HG03575 (cell line): ENCODE results near the gene HSFX2.
"Not testable (repeated sequence)": the region's sequence is repeated elsewhere in the genome, so short reads cannot be mapped to it uniquely, and the experiment has no call there.

Source experiments
- ATAC-seq: cut with Tn5 transposase; IDR thresholded peaks from one replicate; pipeline ENCODE4 v1.9.1; 2021; ENCODE audit not compliant: unreplicated experiment, insufficient number of reproducible peaks, low FRiP score; ENCODE audit errors: extremely low read depth

The HSFX2 gene

GRCh38 chrX:149547782-149548181 lies 47.3 kb downstream of the HSFX2 start:
- ATAC-seq: not testable (repeated sequence)

GRCh38 chrX:149546962-149547361 lies 48.2 kb downstream of the HSFX2 start:
- not testable (repeated sequence) for ATAC-seq

- not testable (repeated sequence) for ATAC-seq
These were observed 49.3 kb downstream of the HSFX2 start for GRCh38 chrX:149545545-149546543.
